HG03571 (cell line): ENCODE data around the gene MCOLN1.
"Not testable (repeated sequence)": the region's sequence is repeated elsewhere in the genome, so short reads cannot be mapped to it uniquely, and the experiment has no call there.

Experiments
- ATAC-seq: cut with Tn5 transposase; IDR thresholded peaks from one replicate; pipeline ENCODE4 v1.9.1; 2021; ENCODE audit not compliant: unreplicated experiment

MCOLN1 gene

GRCh38 chr19:7565332-7565731 lies 42.9 kb downstream of the MCOLN1 start:
- no peak for ATAC-seq

- no peak for ATAC-seq
Measured at GRCh38 chr19:7570761-7571160, 48.3 kb downstream of the MCOLN1 start.

GRCh38 chr19:7575434-7576040 lies 53.1 kb downstream of the MCOLN1 start:
- ATAC-seq, result no peak

GRCh38 chr19:7577422-7577821 lies 55.0 kb downstream of the MCOLN1 start:
- not testable (repeated sequence) for ATAC-seq

GRCh38 chr19:7578127-7578526 lies 55.7 kb downstream of the MCOLN1 start:
- ATAC-seq, result no peak

- no peak for ATAC-seq
Measured at GRCh38 chr19:7579182-7579581, 56.8 kb downstream of the MCOLN1 start.

GRCh38 chr19:7582446-7582845 lies 60.0 kb downstream of the MCOLN1 start:
- no peak for ATAC-seq
